H9 (cell line): ENCODE measurements around the gene OR10AD1. TPM values are rescaled to one million over a fixed set of nuclear protein-coding genes. Genes with fewer than 3 reads are reported as not detected.

ENCODE experiments used
- DNase-seq: peaks from one replicate; pipeline ENCODE4 v3.0.0-alpha.2; 2017
- H2AFZ ChIP-seq: one replicate; pipeline ENCODE4 v1.6.1; 2013; ENCODE audit warnings: mild to moderate bottlenecking, low read length, control low read depth, moderate library complexity
- H2AK5ac ChIP-seq: 2 replicates; pipeline ENCODE4 v1.6.1; 2013; ENCODE audit warnings: low read length, control low read depth, mixed read lengths; ENCODE audit not compliant: insufficient read length
- H2BK120ac ChIP-seq: one replicate; pipeline ENCODE4 v1.6.1; 2013; ENCODE audit warnings: low read depth, mild to moderate bottlenecking, low read length, control low read depth, inconsistent platforms; ENCODE audit not compliant: poor library complexity, severe bottlenecking
- H2BK12ac ChIP-seq: 2 replicates; pipeline ENCODE4 v1.6.1; 2013; ENCODE audit warnings: low read length, control low read depth, mixed read lengths, low read depth; ENCODE audit not compliant: insufficient read length
- H2BK15ac ChIP-seq: 2 replicates; pipeline ENCODE4 v1.6.1; 2013; ENCODE audit warnings: low read depth, low read length, control low read depth
- H2BK20ac ChIP-seq: one replicate; pipeline ENCODE4 v1.6.1; 2013; ENCODE audit warnings: low read depth, mild to moderate bottlenecking, low read length, control low read depth, inconsistent platforms; ENCODE audit not compliant: poor library complexity, severe bottlenecking
- H2BK5ac ChIP-seq: 2 replicates; pipeline ENCODE4 v1.6.1; 2013; ENCODE audit warnings: low read length, control low read depth, mixed read lengths; ENCODE audit not compliant: insufficient read length
- H3K14ac ChIP-seq: 2 replicates; pipeline ENCODE4 v1.6.1; 2013; ENCODE audit warnings: low read length, control low read depth; ENCODE audit not compliant: insufficient read depth
- H3K18ac ChIP-seq: 2 replicates; pipeline ENCODE4 v1.6.1; 2013; ENCODE audit warnings: low read depth, mild to moderate bottlenecking, mixed read lengths, low read length, control low read depth; ENCODE audit not compliant: insufficient read length
- H3K23ac ChIP-seq: 2 replicates; pipeline ENCODE4 v1.6.1; 2013; ENCODE audit warnings: low read length, control low read depth, mixed read lengths, low read depth; ENCODE audit not compliant: insufficient read length
- H3K23me2 ChIP-seq: 2 replicates; pipeline ENCODE4 v1.6.1; 2013; ENCODE audit warnings: low read depth, mild to moderate bottlenecking, mixed read lengths, low read length, control low read depth; ENCODE audit not compliant: insufficient read length, poor library complexity, severe bottlenecking
- H3K27ac ChIP-seq: 2 replicates; pipeline ENCODE4 v1.5.1; 2013; ENCODE audit warnings: low read length, control low read depth, mixed read lengths, low read depth; ENCODE audit not compliant: insufficient read length
- H3K27me3 ChIP-seq: 2 replicates; pipeline ENCODE4 v1.6.1; 2013; ENCODE audit warnings: low read length, control low read depth, inconsistent platforms; ENCODE audit not compliant: insufficient read depth
- H3K4ac ChIP-seq: 2 replicates; pipeline ENCODE4 v1.6.1; 2013; ENCODE audit warnings: low read depth, mild to moderate bottlenecking, control low read depth, inconsistent platforms, low read length, moderate library complexity
- H3K4me1 ChIP-seq: 2 replicates; pipeline ENCODE4 v1.6.1; 2013; ENCODE audit warnings: low read length, control low read depth, inconsistent platforms; ENCODE audit not compliant: insufficient read depth
- H3K4me2 ChIP-seq: 2 replicates; pipeline ENCODE4 v1.6.1; 2013; ENCODE audit warnings: low read length, control low read depth, mixed read lengths; ENCODE audit not compliant: insufficient read length, insufficient read depth
- H3K56ac ChIP-seq: 2 replicates; pipeline ENCODE4 v1.6.1; 2013; ENCODE audit warnings: low read depth, mild to moderate bottlenecking, mixed read lengths, low read length, control low read depth; ENCODE audit not compliant: insufficient read length
- H3K79me1 ChIP-seq: 2 replicates; pipeline ENCODE4 v1.6.1; 2013; ENCODE audit warnings: low read depth, mild to moderate bottlenecking, moderate library complexity, low read length, control low read depth, inconsistent platforms; ENCODE audit not compliant: insufficient read depth, poor library complexity, severe bottlenecking
- H3K79me2 ChIP-seq: 2 replicates; pipeline ENCODE4 v1.6.1; 2013; ENCODE audit warnings: low read length, control low read depth, inconsistent platforms; ENCODE audit not compliant: insufficient read depth
- H3K9ac ChIP-seq: 2 replicates; pipeline ENCODE4 v1.6.1; 2013; ENCODE audit warnings: low read length, control low read depth, mixed read lengths; ENCODE audit not compliant: insufficient read length; ENCODE audit errors: extremely low read depth
- H3K9me3 ChIP-seq: one replicate; pipeline ENCODE4 v1.6.1; 2013; ENCODE audit warnings: low read depth, low read length, inconsistent platforms; ENCODE audit not compliant: control insufficient read depth
- H3T11ph ChIP-seq: one replicate; pipeline ENCODE4 v1.6.1; 2013; ENCODE audit warnings: mild to moderate bottlenecking, low read length, control low read depth, inconsistent platforms
- H4K20me1 ChIP-seq: one replicate; pipeline ENCODE4 v1.6.1; 2013; ENCODE audit not compliant: control insufficient read depth, insufficient read length, insufficient read depth
- H4K5ac ChIP-seq: 2 replicates; pipeline ENCODE4 v1.6.1; 2013; ENCODE audit warnings: low read depth, mild to moderate bottlenecking, mixed read lengths, low read length, control low read depth; ENCODE audit not compliant: insufficient read length
- H4K8ac ChIP-seq: replicated peaks from 2 replicates; pipeline ENCODE4 v1.6.1; 2013; ENCODE audit warnings: low read length, control low read depth, mixed read lengths, low read depth; ENCODE audit not compliant: insufficient read length
- H4K91ac ChIP-seq: 2 replicates; pipeline ENCODE4 v1.6.1; 2013; ENCODE audit warnings: low read depth, mild to moderate bottlenecking, moderate library complexity, mixed read lengths, low read length, control low read depth; ENCODE audit not compliant: insufficient read length
- H3K27ac Mint-ChIP-seq, 3 experiments: 2 replicates in 2 of 3; 3 replicates in 1 of 3; pipeline ENCODE4 v1.8.0; 2020 to 2021; ENCODE audit warnings: mixed read lengths in 3 of 3, mild to moderate bottlenecking in 1 of 3, moderate library complexity in 1 of 3
- H3K27me3 Mint-ChIP-seq: 2 replicates; pipeline ENCODE4 v1.8.0; 2021; ENCODE audit warnings: low read depth, mild to moderate bottlenecking, moderate library complexity, mixed read lengths
- H3K36me3 Mint-ChIP-seq, 3 experiments: 2 replicates in 2 of 3; 3 replicates in 1 of 3; pipeline ENCODE4 v1.8.0; 2020 to 2021; ENCODE audit warnings: low read depth in 3 of 3, mixed read lengths in 3 of 3; ENCODE audit not compliant: insufficient read depth in 1 of 3
- H3K4me1 Mint-ChIP-seq, 2 experiments: 2 replicates each; pipeline ENCODE4 v1.8.0; 2020; ENCODE audit warnings: mixed read lengths in 2 of 2
- H3K4me3 Mint-ChIP-seq, 2 experiments: 2 replicates in 1 of 2; 3 replicates in 1 of 2; pipeline ENCODE4 v1.8.0; 2020 to 2021; ENCODE audit warnings: mild to moderate bottlenecking in 2 of 2, mixed read lengths in 2 of 2, moderate library complexity in 1 of 2
- H3K9me3 Mint-ChIP-seq, 2 experiments: 2 replicates in 1 of 2; 3 replicates in 1 of 2; pipeline ENCODE4 v1.8.0; 2020; ENCODE audit warnings: mild to moderate bottlenecking in 2 of 2, mixed read lengths in 2 of 2, moderate library complexity in 1 of 2
- CTCF ChIP-seq: fragments of 200-600 bp; sonication (generic); conservative IDR thresholded peaks from 3 replicates; pipeline ENCODE4 v1.8.0; 2021; ENCODE audit warnings: antibody characterized with exemption, mild to moderate bottlenecking
- WGBS: extraction: QIAGEN DNeasy Blood & Tissue Kit; methylation state at CpG from one replicate; pipeline ENCODE4 v1.1.7; 2013; ENCODE audit warnings: missing lambda C conversion rate, low lambda C conversion rate, mixed read lengths; ENCODE audit not compliant: insufficient read length; ENCODE audit errors: extremely low coverage; 5-methylcytosine and 5-hydroxymethylcytosine counted together
- total RNA-seq: library from RNA; stranded (reverse); gene quantifications from 2 replicates; pipeline ENCODE4 v1.2.1, GENCODE V29; 2021

Gene OR10AD1
- total RNA-seq, 1 experiment from 2014 or later: not detected

- H3K9me3 ChIP-seq: no peaks in the 10 kb centered on the region
- H2AFZ ChIP-seq: no peak overlapping the region
- no peak overlapping the region for H2BK20ac ChIP-seq
- H4K20me1 ChIP-seq: no peaks in the 10 kb centered on the region
- no peaks in the 10 kb centered on the region for H3K79me2 ChIP-seq
- H3K9ac ChIP-seq: no peak overlapping the region
- no peak overlapping the region for H3K56ac ChIP-seq
- H3K27me3 ChIP-seq: peaks cover 15% of the 10 kb centered on the region; the same call in 1 of the 2 replicates
- no peak overlapping the region for H2BK12ac ChIP-seq
- no peak overlapping the region for H3K27ac ChIP-seq
- no peak overlapping the region for H4K8ac ChIP-seq
- H3K18ac ChIP-seq: no peak overlapping the region
- Mint-ChIP-seq H3K4me1 (peaks cover 42 to 45% of the 10 kb centered on the region in 2 experiments), H3K27me3 (peaks cover 87% of the 10 kb centered on the region), H3K9me3 (no peaks in the 10 kb centered on the region; a peak in 1 of 5 replicates), H3K36me3 (no peaks in the 10 kb centered on the region), H3K27ac (no peak overlapping the region), H3K4me3 (no peak overlapping the region)
- H3T11ph ChIP-seq: no peak overlapping the region
- no peak overlapping the region for H2BK5ac ChIP-seq
- peaks cover 4% of the 10 kb centered on the region; the same call in 1 of the 2 replicates for H3K4me1 ChIP-seq
- H3K23me2 ChIP-seq: peaks cover 21% of the 10 kb centered on the region
- no peak overlapping the region for H3K4ac ChIP-seq
- H4K91ac ChIP-seq: no peak overlapping the region
- no peak for TF ChIP-seq CTCF
- no CpG with 5 or more reads among the region's 2 CpGs for WGBS
- no peak overlapping the region for H2BK15ac ChIP-seq
- H2AK5ac ChIP-seq: no peak overlapping the region
- H3K23ac ChIP-seq: no peak overlapping the region
- no peak for DNase-seq
- no peak overlapping the region for H3K14ac ChIP-seq
- H4K5ac ChIP-seq: no peak overlapping the region
- no peak overlapping the region for H3K4me2 ChIP-seq
- no peaks in the 10 kb centered on the region for H3K79me1 ChIP-seq
- no peak overlapping the region for H2BK120ac ChIP-seq
Measured at GRCh38 chr12:48180857-48181495, 22.1 kb downstream of the OR10AD1 start.
